Activated CD8-positive, alpha-beta memory T cell treated with anti-CD3 and anti-CD28 coated beads, Interleukin-2, amount 50 U/mL, for 1 hour (primary cell): Measurements from ENCODE around the gene SBNO2.
"Not testable (repeated sequence)": the region's sequence is repeated elsewhere in the genome, so short reads cannot be mapped to it uniquely, and the experiment has no call there.

Source experiments
- DNase-seq: peaks from one replicate; pipeline ENCODE4 v3.0.0-alpha.2; 2020; ENCODE audit errors: extremely low read depth

Gene SBNO2

DNA sequence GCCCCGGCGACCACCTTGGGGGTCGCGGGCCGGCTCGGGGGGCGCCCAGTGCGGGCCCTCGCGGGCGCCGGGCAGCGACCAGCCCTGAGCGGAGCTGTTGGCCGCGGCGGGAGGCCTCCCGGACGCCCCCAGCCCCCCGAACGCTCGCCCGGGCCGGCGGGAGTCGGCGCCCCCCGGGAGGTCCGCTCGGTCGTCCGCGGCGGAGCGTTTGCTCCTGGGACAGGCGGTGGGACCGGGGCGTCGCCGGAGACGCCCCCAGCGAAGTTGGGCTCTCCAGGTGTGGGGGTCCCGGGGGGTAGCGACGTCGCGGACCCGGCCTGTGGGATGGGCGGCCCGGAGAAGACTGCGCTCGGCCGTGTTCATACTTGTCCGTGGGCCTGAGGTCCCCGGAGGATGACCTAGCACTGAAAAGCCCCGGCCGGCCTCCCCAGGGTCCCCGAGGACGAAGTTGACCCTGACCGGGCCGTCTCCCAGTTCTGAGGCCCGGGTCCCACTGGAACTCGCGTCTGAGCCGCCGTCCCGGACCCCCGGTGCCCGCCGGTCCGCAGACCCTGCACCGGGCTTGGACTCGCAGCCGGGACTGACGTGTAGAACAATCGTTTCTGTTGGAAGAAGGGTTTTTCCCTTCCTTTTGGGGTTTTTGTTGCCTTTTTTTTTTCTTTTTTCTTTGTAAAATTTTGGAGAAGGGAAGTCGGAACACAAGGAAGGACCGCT, 32.2 kb upstream of the SBNO2 start:
- DNase-seq, result no peak

DNA sequence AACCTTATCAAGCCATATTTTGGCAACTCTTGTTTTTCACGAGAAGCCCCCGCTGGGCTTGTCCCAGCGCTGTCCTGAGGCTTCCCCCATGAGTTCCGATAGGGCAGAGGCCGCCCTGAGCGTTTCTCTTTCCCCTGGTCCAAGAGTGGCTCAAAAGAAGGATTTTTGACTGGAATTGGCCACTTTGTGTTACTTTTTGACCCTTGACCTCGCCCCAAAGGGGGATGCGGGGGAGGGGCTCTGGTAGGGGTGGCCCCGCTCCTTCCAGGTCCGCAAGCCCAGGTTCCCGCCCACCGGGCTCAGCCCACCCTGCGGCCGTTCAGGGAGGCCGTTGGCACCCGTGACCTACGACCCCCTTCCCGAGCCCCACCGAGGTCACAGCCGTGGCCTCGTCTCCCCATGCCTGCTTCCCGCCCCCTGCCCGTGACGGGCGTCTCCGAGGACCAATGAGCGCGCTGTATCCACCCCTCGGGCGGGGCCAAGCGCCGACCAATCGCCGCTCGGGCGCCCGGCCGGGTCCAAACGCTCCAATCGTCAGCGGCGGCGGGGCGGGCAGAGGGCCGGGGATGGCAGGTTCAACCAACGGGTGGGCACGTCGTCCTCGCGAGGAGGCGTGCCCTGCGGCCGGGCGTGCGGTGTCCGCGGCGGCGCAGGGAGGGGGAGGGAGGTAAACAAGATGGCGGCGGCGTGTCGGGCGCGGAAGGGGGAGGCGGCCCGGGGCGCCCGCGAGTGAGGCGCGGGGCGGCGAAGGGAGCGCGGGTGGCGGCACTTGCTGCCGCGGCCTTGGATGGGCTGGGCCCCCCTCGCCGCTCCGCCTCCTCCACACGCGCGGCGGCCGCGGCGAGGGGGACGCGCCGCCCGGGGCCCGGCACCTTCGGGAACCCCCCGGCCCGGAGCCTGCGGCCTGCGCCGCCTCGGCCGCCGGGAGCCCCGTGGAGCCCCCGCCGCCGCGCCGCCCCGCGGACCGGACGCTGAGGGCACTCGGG, 31.3 kb upstream of the SBNO2 start, which contains the start of gene STK11:
TSS of gene STK11 (plus strand) at position 665 of the 986 bp plus-strand sequence. CDS start 1,136 bp downstream, outside the sequence.
- peak; percentile 97 for DNase-seq

DNA sequence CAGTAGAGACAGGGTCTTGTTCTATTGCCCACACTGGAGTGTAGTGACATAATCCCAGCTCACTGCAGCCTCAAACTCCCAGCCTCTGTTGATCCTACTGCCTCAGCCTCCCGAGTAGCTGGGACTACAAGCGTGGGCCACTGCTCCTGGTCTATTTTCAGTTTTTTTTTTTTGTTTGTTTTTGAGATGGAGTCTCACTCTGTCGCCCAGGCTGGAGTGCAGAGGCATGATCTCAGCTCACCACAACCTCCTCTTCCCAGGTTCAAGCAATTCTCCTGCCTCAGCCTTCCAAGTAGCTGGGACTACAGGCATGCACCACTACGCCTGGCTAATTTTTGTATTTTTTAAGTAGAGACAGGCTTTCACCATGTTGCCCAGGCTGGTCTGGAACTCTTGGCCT, 26.5 kb upstream of the SBNO2 start:
- not testable (repeated sequence) for DNase-seq

DNA sequence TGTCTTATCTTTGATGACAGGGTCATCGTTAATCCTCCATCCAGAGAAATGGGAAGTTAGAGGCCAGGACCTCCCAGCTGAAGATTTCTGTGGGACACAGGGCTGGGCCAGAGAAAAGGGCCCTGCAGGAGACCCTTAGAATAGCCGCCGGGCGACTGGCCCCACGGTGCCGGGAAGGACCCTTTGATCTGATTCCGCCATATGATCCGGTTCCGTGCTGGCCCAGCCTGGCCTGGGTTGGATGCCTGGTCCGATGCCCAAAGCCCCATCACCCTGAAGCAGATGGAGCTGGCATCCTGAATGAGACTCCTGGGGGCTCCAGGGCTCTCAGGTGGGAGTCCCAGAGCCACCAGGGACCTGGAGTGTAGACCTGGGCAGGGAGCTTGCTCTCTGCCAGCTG, 25.5 kb upstream of the SBNO2 start:
- no peak for DNase-seq

DNA sequence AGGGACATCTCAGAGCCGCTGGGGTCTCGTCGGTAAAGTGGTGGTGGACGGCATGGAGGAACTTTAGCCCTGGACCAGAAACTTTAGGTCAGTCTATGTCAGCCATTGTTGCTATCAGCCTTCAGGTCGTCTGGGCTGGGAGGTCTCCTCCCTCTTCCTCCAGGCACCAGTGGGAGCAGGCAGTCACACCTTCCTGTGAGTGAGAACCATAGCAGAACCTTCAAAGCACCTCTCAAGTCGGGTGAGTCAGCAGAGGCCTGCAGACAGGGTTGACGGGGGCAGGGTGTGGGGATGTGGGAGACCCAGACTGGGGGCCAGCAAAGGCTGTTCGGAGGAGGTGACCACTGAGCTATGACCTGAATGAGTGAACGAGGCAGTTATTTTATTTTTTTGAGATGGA, 15.4 kb upstream of the SBNO2 start:
- DNase-seq, result no peak

DNA sequence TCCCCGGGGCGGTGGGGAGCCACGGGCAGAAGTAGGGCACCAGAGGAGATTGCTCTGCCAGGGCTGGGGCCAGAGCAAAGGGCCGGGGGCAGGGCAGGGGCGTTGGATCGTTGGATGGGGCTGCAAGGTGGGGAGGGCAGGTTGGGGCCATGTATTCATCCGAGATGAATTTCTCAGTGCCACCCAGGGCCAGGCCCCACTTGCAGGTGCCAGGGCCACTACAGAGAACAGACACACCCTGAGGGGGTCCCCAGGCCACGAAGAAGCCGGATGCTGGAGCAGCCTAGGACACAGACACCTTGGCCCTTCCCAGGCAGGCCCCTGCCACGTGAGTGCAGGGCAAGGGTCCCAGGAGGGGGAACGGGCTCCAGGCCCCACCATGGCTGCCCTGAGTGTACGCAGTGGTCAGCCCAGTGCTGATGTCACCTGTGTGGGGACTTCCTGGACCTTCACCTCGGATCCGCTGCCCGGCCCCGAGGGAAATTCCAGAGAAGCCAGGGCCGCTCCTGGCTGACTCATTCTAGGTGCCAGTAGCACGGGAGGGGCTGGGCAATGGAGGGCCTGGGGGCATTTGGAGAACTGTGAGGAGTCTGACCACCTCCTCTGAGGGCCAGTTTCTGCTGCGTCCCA, 9.6 kb upstream of the SBNO2 start:
- no peak for DNase-seq

DNA sequence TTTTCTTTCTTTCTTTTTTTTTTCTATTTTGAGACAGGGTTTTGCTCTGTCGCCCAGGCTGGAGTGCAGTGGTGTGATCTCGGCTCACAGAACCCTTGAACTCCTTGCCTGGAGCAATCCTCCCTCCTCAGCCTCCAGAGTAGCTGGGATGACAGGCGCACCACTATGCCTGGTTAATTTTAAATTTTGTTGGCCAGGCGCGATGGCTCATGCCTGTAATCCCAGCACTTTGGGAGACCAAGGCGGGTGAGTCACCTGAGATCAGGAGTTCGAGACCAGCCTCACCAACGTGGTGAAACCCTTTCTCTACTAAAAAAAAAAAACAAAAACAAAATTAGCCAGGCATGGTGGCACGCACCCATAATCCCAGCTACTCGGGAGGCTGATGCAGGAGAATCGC, 8.7 kb upstream of the SBNO2 start:
- DNase-seq, result no peak

DNA sequence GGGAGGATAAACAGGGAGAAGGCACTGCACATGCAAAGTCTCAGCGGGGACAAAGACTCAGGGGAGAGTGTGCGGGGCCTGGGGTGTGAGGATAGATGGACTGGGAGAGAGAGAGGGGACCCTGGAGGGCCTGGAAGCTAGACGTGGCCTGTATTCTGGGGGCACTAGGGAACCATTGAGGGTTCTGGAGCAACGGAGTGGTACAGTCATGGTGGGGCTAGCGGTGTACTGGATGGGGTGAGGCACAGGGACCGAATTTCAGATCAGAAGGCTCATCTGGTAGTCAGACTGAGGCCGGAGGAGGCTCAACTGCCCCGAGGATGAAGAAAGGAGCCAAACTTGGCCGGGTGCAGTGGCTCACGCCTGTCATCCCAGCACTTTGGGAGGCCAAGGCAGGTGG, 8.0 kb upstream of the SBNO2 start:
- DNase-seq, result no peak

DNA sequence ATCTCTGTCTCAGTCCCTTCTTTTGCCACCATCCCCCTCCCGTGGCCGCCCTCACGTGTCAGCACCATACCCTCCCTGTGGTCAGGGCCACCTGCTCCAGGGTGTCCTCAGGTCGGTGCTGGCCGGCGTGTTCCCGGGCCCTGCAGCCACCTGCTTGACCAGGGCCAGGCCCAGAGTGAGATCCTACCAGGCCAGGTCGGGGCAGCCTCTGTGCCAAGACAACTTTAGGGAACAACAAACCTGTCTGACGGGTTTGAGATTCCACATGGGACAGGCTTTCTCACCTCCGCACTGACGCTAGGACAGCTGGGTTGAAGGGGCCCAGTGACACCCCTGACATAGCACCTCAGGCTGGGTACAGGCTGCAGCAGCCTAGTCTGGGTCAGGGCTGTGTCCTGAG, 7.5 kb upstream of the SBNO2 start:
- DNase-seq, result no peak

DNA sequence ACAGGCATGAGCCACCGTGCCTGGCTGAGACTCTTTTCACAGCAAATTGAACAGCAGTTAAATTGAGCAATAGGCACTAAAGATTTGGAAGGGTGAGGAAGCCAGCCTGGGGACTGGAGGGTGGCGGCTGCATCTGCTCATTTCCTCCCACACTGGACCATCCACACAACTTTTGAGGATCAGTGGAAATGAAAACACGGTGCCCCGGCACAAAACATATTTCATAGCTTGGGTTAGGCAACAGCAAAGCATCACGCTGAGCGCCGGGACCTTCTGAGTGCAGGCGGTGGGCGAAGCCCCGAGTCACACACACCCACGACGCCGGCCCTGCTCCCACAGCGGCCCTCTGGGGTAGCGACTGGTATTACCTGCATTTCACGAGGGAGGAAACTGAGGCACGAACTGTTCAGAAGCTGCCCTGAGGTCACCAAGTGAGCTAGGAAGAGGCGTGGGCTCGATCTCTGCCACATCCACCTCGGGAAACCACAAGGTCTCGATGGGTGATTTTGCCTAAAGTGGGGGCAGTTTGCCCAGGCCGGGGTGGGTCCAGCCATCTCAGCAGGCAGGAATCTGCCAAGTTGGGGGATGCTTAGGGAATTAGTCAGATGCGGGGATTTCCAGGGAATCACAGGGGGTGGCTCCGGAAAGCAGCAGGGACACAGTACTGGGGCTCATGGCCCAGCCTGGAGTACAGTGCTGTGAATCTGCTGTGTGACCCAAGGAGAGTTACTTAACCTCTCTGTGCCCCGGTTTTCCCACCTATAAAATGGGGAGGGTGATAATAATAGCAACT, 3.5 kb upstream of the SBNO2 start:
- DNase-seq, result no peak

DNA sequence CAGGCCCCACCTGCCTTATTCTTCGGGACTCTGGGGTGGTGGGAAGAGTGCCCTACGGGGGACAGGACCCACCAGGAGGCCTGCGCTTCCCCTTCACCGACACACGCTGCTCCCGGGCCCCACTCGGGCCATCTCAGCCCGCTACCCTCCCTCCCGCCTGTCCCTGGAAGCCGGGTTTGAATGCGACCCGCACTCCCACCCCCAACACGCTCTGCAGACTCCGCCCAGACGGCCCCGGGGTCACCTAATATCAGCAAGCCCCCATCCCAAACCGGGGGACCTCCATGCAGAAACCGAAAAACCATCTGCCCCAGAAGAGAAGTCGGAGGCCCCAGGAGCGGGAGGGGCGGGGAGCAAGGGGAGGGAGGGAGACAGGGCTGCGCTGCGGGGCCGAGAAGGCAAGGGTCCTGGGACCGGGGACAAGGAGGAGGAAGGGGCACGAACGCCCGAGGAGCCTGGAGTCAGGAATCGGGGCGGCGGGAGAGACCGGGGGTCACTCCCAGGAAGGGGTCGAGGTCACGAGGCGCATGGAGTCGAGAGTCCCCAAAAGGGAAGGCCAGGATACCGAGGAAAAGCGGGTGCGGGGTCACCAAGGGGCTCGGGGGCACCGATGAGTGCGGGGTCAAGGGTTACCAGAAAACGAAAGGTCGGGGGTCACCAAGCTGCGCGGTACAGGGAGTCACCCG, 766 bp downstream of the SBNO2 start:
- no peak for DNase-seq

DNA sequence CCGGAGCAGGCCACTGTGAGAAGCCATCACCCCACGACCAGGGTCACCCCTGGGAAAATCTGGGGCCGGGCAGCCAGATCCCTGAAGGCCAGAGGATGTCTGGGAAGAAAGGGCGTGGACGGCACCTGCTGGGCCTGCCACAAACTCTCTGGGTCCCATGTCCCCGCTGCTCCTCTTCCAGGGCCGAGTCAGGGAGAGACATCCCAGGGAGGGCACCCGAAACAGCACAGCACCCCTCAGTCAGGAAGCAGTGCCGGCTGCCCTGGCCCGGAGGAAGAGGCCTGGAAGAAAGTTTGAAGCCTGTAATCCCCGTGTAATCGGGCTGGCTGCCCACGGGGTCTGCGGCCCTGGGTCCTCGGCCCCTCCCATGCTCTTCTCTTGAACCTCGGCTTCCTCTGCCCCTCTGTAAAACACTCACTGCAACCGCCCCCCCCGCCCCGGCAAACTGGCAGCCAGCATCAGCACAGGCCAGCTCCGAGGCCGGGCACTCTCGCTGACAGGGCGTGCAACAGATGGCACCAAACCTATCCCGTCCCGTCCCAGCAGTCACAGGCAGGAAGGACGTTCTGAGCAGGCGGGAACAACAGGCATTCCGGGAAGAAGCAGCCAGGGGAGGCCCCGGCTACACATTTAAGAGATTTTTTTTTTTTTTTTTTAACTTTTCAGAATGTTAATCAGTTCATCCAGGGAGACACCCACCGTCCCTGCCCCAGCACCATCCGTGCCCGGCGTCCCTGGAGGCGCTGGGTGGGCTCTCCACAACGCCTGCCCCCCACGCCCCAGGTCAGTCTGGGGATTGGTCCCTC, 1.5 kb downstream of the SBNO2 start:
- DNase-seq, result no peak

DNA sequence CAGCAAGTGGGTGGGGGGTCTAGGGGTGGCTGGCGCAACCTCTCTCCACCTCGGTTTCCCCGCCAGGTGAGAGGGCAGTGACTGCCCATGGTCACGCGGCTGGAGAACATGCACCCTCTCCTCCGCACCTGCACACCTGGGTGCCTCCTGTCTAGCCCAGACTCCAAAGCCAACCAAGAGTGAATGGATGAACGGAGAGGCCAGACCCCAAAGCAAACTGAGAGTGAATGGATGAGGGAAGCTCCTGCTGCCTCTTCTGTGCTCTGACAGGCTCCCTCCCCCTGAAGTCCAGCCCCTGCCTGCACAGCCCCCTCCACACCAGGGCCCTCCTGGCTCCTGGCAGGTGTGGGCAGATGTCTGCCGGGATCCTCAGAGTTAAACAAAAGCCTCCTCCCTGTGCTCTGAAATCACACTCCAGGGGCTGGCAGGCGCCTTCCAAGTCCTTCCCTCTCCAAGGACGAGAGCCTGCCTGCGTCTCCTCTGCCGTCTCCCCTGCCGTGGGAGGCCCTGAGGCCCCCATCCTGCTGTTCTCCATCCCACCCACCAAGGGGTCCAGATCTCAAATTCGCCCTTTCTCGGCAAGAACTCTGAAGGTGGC, 2.2 kb downstream of the SBNO2 start:
- no peak for DNase-seq

DNA sequence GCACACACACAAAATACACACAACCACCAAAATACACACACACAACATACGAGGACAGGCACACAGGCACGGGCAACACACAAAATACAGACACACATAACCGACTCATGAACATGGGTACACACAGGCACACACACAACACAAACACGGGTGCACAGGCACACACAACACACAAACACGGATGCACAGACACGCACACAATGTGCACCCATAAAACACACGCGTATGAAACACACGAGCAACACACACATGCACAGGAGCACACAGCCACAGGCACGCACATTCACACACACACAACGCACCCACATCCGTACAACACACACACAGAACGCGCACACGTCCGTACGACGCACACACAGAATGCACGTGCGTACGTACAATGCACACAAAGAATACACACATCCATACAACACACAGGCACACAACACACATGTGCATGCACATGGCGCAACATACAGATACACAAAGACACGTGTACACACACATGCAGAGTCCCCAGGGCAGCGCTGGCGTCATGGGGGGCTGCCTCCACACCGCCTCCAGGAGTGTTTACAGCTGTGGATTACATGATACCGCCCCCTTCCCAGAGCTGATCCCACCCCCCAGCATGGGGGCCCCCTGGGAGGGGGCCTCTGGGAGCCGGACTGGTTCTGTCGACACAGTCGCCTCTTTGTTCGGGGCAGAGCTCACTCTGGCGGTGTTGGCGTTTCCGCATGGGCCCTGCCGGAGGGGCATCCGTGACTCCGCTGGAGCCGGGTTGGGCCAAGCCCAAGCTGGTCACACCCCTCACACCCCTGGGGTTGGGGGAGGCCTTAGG, 2.9 kb downstream of the SBNO2 start:
- DNase-seq, result no peak

DNA sequence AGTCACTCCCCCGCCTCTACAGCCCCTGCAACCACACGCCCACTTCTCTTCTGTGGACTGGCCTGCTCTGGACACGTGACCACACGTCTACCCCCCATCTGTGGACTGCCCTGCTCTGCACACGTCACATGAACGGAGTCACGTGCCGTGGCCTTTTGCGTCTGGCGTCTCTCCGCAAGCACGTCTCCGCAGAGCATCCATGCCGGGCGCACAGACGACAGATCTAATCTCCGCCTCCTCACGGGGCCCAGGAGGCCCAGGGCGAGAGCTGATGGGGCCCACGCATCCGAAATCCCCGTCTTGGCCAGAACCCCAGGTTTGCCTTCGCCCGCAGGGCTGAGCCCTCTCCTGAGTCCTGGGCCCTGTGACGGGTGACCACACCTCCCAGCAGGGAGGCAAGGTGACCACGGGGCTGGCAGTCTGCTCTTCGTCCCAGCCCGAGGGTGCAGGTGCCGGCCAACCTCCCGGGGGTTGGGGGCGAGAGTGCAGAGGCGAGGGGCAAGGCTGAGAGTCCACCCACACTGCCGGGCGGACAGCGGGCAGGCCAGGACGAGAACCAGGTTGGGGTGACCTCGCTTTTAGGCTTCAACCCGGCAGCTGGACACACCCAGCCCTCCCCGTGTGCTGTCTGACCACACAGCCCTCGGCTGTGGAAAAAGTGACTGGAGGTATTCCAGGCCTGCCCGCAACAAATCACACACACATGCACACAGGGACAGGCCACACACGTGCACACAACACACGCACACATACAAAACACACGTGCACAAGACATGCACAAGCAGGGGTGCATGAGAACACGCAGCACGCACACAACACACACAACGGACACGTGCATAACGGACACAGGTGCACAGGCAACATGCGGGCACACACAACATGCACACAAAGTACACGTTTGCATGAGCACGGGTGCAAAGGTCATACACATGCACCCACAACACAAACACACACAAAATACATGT, 3.9 kb downstream of the SBNO2 start:
- DNase-seq, result no peak

DNA sequence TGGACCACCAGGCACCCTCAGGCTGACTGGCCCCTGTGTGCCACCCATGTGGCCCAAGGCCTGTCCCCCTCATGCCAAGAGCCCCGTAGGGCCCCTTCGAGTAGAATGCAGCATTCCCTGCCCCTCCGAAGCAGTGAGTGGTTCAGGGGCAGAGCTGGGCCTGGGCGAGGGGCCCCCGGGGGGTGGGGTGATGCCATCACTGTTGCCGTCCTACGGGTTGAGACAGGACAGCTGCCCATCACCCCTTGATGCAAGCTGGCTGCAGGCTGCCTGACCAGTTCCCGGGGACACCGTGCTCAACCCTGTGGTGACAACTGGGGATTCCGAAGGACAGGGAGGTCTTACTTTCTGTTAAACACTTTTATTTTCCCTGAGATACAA, 4.7 kb downstream of the SBNO2 start:
- no peak for DNase-seq

DNA sequence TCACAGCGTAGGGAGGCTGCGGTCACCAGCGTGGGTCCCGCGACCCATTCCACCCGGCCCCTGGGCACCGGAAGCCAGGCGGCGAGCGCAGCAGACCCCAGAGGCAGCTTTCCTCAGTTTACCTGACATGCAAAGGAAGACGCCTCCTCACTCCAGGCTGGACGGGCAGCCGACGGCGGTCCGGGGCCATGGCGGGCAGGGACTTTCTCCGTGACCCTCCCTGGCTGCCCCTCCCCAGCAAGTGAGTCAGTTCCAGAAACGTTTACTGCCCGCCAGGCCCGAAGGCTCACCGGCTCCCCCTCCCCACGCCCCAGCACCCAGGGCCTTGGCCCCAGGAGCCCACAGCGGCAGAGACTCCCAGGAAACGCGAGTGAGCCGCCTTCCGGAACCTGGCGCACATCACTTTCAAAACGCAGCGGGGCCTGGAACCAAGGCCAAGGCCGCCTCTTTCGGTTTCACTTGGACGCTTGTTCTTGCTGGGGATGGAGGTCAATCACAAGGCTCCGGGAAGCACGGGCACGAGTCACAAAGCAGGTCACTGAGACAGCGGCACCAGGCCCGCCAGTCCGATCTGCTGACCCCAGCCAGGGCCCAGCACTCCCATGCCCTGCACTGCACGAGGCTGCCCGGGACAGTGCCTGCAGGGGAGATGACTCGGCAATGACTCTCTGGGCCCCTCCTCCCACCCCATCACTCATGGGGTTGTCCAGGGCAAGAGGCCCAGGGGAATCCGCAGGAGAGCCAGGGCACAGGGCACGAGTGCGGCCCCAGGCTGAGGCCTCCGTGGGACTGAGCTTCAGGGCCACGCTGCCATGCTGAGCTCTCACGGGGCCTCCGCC, 5.3 kb downstream of the SBNO2 start:
- DNase-seq, result no peak
